Panc1 (cell line): Measurements from ENCODE around the gene LAS1L. TPM values are rescaled to one million over a fixed set of nuclear protein-coding genes. Genes with fewer than 3 reads are reported as not detected.

Experiments
- ATAC-seq: fragments of 200-7000 bp; cut with Tn5 transposase; 2 replicates; pipeline ENCODE4 v1.9.1; 2020; ENCODE audit warnings: mild to moderate bottlenecking, moderate library complexity
- BruUV-seq: library from RNA; stranded (reverse); fragments of 400-500 nt; replicated peaks from 2 replicates; lab custom pipeline; 2021; lab: Mats Ljungman, UMichigan
- CTCF ChIA-PET: fragments of 300-600 bp; sonication (Branson Sonifier 250); formaldehyde crosslinking; loops from one replicate; lab custom pipeline; 2022; ENCODE audit warnings: antibody characterized with exemption; lab: Charles Lee
- POLR2A ChIA-PET: fragments of 300-600 bp; sonication (Branson Sonifier 250); formaldehyde crosslinking; loops from one replicate; lab custom pipeline; 2022; ENCODE audit warnings: antibody characterized with exemption; lab: Charles Lee
- DNase-seq: peaks from one replicate; pipeline ENCODE4 v3.0.0-alpha.2; 2010; ENCODE audit warnings: low read depth, low spot score
- H3K27ac ChIP-seq: 2 replicates; pipeline ENCODE4 v1.5.1; 2011; ENCODE audit warnings: mild to moderate bottlenecking, low read length, inconsistent platforms
- H3K27me3 ChIP-seq: fragments of 200-500 bp; sonication (Bioruptor generic); 2 replicates; pipeline ENCODE4 v1.6.0; 2014; ENCODE audit warnings: low read length, inconsistent platforms; ENCODE audit not compliant: control insufficient read depth, insufficient read depth
- H3K36me3 ChIP-seq: fragments of 200-500 bp; sonication (Bioruptor generic); 2 replicates; pipeline ENCODE4 v1.5.1; 2014; ENCODE audit warnings: inconsistent platforms, mild to moderate bottlenecking, low read length, moderate library complexity; ENCODE audit not compliant: control insufficient read depth, insufficient read depth
- H3K4me1 ChIP-seq: 2 replicates; pipeline ENCODE4 v1.5.1; 2011; ENCODE audit warnings: inconsistent platforms, mild to moderate bottlenecking, low read length, moderate library complexity; ENCODE audit not compliant: control insufficient read depth, insufficient read depth
- H3K4me3 ChIP-seq, 2 experiments: 2 replicates each; pipeline ENCODE4 v1.5.1; 2011 to 2012; ENCODE audit warnings: low read depth in 2 of 2, low read length in 2 of 2, mild to moderate bottlenecking in 2 of 2, inconsistent platforms in 1 of 2, moderate library complexity in 1 of 2
- H3K9me3 ChIP-seq: fragments of 200-500 bp; sonication (Bioruptor generic); 2 replicates; pipeline ENCODE4 v1.5.1; 2014; ENCODE audit warnings: low read depth, mild to moderate bottlenecking, inconsistent platforms, low read length, moderate library complexity; ENCODE audit not compliant: control insufficient read depth, insufficient read depth
- POLR2AphosphoS5 ChIP-seq: IDR thresholded peaks from 2 replicates; pipeline ENCODE4 v1.6.1; 2012; ENCODE audit warnings: mild to moderate bottlenecking, low read depth, low read length, moderate library complexity
- SIN3A ChIP-seq: IDR thresholded peaks from 2 replicates; pipeline ENCODE4 v1.6.1; 2012; ENCODE audit warnings: low read depth, mild to moderate bottlenecking, low read length, moderate library complexity, borderline replicate concordance; ENCODE audit not compliant: insufficient read depth
- TCF7L2 ChIP-seq: IDR thresholded peaks from 2 replicates; pipeline ENCODE4 v1.6.1; 2011; ENCODE audit warnings: mild to moderate bottlenecking, low read depth, low read length, inconsistent platforms
- in situ Hi-C: cut with HindIII; loops from 2 replicates; pipeline ENCODE4 v1.10.0; 2016; ENCODE audit warnings: low sequenced_read_pairs, low pct_unique_long_range_greater_than_20kb
- intact Hi-C: fragments of 100-400 bp; cut with micrococcal nuclease; formaldehyde crosslinking; loops from one replicate; pipeline ENCODE4 v1.10.0; 2022; ENCODE audit not compliant: unreplicated experiment
- total RNA-seq: library from RNA; stranded (reverse); gene quantifications from one replicate; pipeline ENCODE4 v1.2.1, GENCODE V29; 2021; ENCODE audit not compliant: unreplicated experiment
- TF ChIP-seq, protein P1 (sequence below): fragments of 450-650 bp; IDR thresholded peaks from 2 replicates; pipeline ENCODE4 v1.5.1; 2017; ENCODE audit warnings: mild to moderate bottlenecking
- TF ChIP-seq, protein P2 (sequence below), 2 experiments: IDR thresholded peaks; 2 replicates each; pipeline ENCODE4 v1.6.1; 2011 to 2012; ENCODE audit warnings: low read depth in 2 of 2, control low read depth in 1 of 2, low read length in 1 of 2, mild to moderate bottlenecking in 1 of 2, moderate library complexity in 1 of 2; ENCODE audit not compliant: insufficient read depth in 1 of 2

Gene LAS1L
- total RNA-seq, 1 experiment from 2014 or later = 56.4 TPM

DNA sequence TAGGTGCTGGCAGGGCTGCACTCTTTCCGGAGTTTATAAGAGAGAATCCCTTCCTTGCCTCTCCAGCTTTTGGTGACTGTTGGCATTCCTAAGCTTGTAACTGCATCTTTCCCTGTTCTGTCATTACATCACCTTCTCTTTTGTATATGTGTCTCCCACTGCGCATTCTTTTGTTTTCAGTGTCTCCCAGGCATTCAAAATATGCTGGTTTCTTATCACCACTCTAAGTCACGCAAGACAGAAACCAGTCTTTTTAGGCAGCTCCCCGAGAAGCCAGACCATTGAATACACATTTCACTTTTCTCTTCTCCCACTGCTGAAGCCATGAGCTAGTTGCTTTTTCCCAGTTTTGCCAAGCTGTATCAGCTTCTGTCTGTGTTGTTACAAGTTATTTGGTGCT is 71.0 kb downstream of the LAS1L start:
- in situ Hi-C loops = no loop called here

More for the DNA sequence above, 71.0 kb downstream of the LAS1L start:
- no peak for DNase-seq
- no peaks in the 10 kb centered on the region for H3K9me3 ChIP-seq
- BruUV-seq = no TSS peak
- POLR2A ChIA-PET = no interaction called here
- no peak overlapping the region for H3K27ac ChIP-seq
- H3K4me1 ChIP-seq = no peaks in the 10 kb centered on the region
- TF ChIP-seq, protein P1, sequence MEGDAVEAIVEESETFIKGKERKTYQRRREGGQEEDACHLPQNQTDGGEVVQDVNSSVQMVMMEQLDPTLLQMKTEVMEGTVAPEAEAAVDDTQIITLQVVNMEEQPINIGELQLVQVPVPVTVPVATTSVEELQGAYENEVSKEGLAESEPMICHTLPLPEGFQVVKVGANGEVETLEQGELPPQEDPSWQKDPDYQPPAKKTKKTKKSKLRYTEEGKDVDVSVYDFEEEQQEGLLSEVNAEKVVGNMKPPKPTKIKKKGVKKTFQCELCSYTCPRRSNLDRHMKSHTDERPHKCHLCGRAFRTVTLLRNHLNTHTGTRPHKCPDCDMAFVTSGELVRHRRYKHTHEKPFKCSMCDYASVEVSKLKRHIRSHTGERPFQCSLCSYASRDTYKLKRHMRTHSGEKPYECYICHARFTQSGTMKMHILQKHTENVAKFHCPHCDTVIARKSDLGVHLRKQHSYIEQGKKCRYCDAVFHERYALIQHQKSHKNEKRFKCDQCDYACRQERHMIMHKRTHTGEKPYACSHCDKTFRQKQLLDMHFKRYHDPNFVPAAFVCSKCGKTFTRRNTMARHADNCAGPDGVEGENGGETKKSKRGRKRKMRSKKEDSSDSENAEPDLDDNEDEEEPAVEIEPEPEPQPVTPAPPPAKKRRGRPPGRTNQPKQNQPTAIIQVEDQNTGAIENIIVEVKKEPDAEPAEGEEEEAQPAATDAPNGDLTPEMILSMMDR = no peak
- TF ChIP-seq, protein P2, sequence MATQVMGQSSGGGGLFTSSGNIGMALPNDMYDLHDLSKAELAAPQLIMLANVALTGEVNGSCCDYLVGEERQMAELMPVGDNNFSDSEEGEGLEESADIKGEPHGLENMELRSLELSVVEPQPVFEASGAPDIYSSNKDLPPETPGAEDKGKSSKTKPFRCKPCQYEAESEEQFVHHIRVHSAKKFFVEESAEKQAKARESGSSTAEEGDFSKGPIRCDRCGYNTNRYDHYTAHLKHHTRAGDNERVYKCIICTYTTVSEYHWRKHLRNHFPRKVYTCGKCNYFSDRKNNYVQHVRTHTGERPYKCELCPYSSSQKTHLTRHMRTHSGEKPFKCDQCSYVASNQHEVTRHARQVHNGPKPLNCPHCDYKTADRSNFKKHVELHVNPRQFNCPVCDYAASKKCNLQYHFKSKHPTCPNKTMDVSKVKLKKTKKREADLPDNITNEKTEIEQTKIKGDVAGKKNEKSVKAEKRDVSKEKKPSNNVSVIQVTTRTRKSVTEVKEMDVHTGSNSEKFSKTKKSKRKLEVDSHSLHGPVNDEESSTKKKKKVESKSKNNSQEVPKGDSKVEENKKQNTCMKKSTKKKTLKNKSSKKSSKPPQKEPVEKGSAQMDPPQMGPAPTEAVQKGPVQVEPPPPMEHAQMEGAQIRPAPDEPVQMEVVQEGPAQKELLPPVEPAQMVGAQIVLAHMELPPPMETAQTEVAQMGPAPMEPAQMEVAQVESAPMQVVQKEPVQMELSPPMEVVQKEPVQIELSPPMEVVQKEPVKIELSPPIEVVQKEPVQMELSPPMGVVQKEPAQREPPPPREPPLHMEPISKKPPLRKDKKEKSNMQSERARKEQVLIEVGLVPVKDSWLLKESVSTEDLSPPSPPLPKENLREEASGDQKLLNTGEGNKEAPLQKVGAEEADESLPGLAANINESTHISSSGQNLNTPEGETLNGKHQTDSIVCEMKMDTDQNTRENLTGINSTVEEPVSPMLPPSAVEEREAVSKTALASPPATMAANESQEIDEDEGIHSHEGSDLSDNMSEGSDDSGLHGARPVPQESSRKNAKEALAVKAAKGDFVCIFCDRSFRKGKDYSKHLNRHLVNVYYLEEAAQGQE (IDR thresholded peaks at IDR 0.05; ENCODE audit: insufficient read depth in 1 of 2, low read depth in 2 of 2, low read length in 1 of 2) = no peak
- TF ChIP-seq SIN3A (no peak), POLR2AphosphoS5 (no peak), TCF7L2 (no peak)
- H3K27me3 ChIP-seq = no peaks in the 10 kb centered on the region
- H3K36me3 ChIP-seq = no peaks in the 10 kb centered on the region
- ATAC-seq = no peak
- CTCF ChIA-PET = no interaction called here
- intact Hi-C loops = no loop called here
- H3K4me3 ChIP-seq = no peak overlapping the region

Other genes with a start within 250 kb of the LAS1L start
- gene MSN, start 132.9 kb upstream of the LAS1L start, total RNA-seq = 185 TPM